Erythroblast (primary cell): ENCODE measurements around the gene COL5A1.

ENCODE experiments used
- GATA1 ChIP-seq: IDR thresholded peaks from 2 replicates; pipeline ENCODE4 v1.6.1; 2011; ENCODE audit warnings: low read depth, mild to moderate bottlenecking, control low read depth, low read length, moderate library complexity
- POLR2A ChIP-seq: IDR thresholded peaks from 2 replicates; pipeline ENCODE4 v1.6.1; 2011; ENCODE audit warnings: mild to moderate bottlenecking, low read length

GRCh38 chr9:134726026-134726721 lies 84.6 kb downstream of the COL5A1 start:
- TF ChIP-seq POLR2A (no peak), GATA1 (no peak)
